Colonic mucosa (tissue), 4 donors: Measurements from ENCODE around the gene INPP4A. TPM values are rescaled to one million over a fixed set of nuclear protein-coding genes. Genes with fewer than 3 reads are reported as not detected.

ENCODE experiments used
- DNase-seq: peaks from one replicate; pipeline ENCODE4 v3.0.0-alpha.2; 2020
- H3K27ac ChIP-seq: fragments of 200-600 bp; one replicate; pipeline ENCODE4 v1.8.0; 2021
- H3K27me3 ChIP-seq: fragments of 200-600 bp; one replicate; pipeline ENCODE4 v1.8.0; 2021
- H3K36me3 ChIP-seq: fragments of 200-600 bp; one replicate; pipeline ENCODE4 v1.8.0; 2021
- H3K4me1 ChIP-seq: fragments of 200-600 bp; one replicate; pipeline ENCODE4 v1.8.0; 2021; ENCODE audit warnings: mild to moderate bottlenecking
- H3K4me3 ChIP-seq: fragments of 200-600 bp; one replicate; pipeline ENCODE4 v1.8.0; 2021
- H3K9ac ChIP-seq, 2 donors: one replicate each; pipeline ENCODE4 v1.7.0; 2013; ENCODE audit warnings: control low read depth in 2 of 2, low read depth in 2 of 2, low read length in 2 of 2
- H3K9me3 ChIP-seq: fragments of 200-600 bp; one replicate; pipeline ENCODE4 v1.8.0; 2021
- intact Hi-C: fragments of 100-400 bp; cut with DNase I; formaldehyde crosslinking; loops from one replicate; pipeline ENCODE4 v1.14.1; 2022
- total RNA-seq, 2 donors: library from RNA; stranded (reverse); fragmentation: NEBNext Ultra II Directional in 1 of 2; extraction: Animal tissue kit (Norgen Biotek cat#: 25700) in 1 of 2; gene quantifications; one replicate each; pipeline ENCODE4 v1.2.1, GENCODE V29; 2021
- TF ChIP-seq, protein P1 (sequence below): fragments of 200-600 bp; IDR thresholded peaks from one replicate; pipeline ENCODE4 v1.8.0; 2022; ENCODE audit warnings: antibody characterized with exemption, mild to moderate bottlenecking
- donor health status: healthy.
- donor health status: DM: no; HTN: no; CAD: no.
- donor health status: DM: no; HTN: no; CAD: no.

Gene INPP4A
- total RNA-seq, 2 donors from 2014 or later: 11.5 to 17.9 TPM

DNA sequence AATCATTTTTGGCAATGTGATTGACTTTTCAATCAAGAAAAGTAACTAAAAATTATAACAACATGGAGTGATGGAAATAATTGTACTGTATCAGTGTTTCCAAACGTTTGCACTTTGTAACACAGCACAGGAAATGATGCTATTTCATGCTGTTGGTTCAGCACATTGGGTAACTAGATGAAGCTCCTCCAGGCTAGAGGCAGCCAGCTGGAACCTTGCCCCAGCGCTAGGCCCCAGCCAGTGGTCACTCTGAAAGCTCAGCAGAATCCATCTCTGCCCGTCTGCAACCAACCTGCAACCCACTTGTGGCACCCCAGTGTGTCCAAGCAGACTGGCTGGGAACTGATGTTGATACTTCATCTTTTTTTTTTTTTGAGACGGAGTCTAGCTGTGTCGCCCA lies 179.0 kb downstream of the INPP4A start:
- no peaks in the 10 kb centered on the region for H3K4me1 ChIP-seq
- H3K36me3 ChIP-seq: no peaks in the 10 kb centered on the region
- intact Hi-C loops: no loop called here
- H3K9me3 ChIP-seq: no peaks in the 10 kb centered on the region
- H3K4me3 ChIP-seq: no peak overlapping the region
- no peak overlapping the region for H3K27ac ChIP-seq
- no peak overlapping the region for H3K9ac ChIP-seq
- no peak for DNase-seq
- TF ChIP-seq, protein P1, sequence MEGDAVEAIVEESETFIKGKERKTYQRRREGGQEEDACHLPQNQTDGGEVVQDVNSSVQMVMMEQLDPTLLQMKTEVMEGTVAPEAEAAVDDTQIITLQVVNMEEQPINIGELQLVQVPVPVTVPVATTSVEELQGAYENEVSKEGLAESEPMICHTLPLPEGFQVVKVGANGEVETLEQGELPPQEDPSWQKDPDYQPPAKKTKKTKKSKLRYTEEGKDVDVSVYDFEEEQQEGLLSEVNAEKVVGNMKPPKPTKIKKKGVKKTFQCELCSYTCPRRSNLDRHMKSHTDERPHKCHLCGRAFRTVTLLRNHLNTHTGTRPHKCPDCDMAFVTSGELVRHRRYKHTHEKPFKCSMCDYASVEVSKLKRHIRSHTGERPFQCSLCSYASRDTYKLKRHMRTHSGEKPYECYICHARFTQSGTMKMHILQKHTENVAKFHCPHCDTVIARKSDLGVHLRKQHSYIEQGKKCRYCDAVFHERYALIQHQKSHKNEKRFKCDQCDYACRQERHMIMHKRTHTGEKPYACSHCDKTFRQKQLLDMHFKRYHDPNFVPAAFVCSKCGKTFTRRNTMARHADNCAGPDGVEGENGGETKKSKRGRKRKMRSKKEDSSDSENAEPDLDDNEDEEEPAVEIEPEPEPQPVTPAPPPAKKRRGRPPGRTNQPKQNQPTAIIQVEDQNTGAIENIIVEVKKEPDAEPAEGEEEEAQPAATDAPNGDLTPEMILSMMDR: no peak
- H3K27me3 ChIP-seq: no peaks in the 10 kb centered on the region

DNA sequence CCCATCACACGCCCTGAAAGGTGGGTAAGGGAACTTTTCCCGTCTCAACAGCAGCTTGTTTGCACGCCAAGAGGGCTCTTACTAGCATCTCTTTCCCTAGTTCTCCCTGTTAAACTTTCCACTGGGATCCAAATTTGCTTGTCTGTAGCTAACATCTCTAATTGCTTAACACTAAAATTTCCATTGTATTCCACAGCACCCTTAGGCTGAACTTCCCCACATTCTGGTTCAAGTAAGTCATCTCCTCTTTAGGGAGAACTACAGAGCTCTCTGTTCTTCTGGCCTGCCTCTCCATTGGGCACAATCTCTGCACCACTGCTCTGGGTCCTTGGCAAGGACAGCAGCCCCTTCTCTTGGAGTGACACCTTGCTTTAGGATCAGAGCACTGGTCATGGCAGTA lies 187.7 kb downstream of the INPP4A start:
- H3K4me1 ChIP-seq: no peaks in the 10 kb centered on the region
- no peaks in the 10 kb centered on the region for H3K27me3 ChIP-seq
- peaks cover 12% of the 10 kb centered on the region for H3K36me3 ChIP-seq
- TF ChIP-seq, protein P1: no peak
- DNase-seq: no peak
- no peak overlapping the region for H3K27ac ChIP-seq
- intact Hi-C loops: no loop called here
- H3K9me3 ChIP-seq: no peaks in the 10 kb centered on the region
- H3K4me3 ChIP-seq: no peak overlapping the region
- H3K9ac ChIP-seq: no peak overlapping the region

DNA sequence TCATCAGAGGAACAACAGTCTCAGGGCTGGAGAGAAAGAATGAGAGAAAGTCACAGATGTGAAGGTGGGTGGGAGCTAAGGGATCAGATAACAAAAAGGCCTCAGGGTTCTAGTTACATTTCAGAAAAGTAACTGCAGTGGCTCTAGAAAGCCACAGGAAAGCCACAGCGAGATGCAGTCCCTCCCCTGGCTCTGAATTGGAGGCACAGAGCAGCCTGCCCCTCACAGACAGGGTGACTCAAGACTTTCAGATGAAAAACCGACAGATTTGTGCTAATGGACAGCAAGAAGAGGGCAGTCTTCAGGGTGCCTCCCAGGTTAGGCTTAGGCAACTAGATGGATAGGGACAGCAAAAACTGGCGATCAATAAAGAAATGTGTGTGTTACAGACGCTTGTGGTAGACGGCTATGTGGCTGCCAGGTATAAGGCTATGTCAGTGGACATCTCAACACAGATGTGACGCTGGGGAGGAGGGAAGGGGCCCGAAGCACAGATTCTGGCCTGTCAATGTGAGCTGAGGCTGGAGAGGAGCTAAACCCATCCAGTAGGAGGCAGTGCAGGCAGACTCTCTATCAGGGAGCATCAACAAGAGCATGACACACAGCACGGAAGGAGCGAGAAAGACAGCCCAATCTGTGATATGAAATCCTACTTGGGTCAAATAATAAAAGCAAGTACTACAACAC lies 189.9 kb downstream of the INPP4A start:
- no peak for DNase-seq
- Histone ChIP-seq H3K27ac (no peak overlapping the region), H3K4me1 (no peaks in the 10 kb centered on the region), H3K36me3 (peaks cover 12% of the 10 kb centered on the region), H3K27me3 (no peaks in the 10 kb centered on the region), H3K9me3 (no peaks in the 10 kb centered on the region), H3K9ac (no peak overlapping the region), H3K4me3 (no peak overlapping the region)
- intact Hi-C loops: no loop called here
- TF ChIP-seq, protein P1: no peak

DNA sequence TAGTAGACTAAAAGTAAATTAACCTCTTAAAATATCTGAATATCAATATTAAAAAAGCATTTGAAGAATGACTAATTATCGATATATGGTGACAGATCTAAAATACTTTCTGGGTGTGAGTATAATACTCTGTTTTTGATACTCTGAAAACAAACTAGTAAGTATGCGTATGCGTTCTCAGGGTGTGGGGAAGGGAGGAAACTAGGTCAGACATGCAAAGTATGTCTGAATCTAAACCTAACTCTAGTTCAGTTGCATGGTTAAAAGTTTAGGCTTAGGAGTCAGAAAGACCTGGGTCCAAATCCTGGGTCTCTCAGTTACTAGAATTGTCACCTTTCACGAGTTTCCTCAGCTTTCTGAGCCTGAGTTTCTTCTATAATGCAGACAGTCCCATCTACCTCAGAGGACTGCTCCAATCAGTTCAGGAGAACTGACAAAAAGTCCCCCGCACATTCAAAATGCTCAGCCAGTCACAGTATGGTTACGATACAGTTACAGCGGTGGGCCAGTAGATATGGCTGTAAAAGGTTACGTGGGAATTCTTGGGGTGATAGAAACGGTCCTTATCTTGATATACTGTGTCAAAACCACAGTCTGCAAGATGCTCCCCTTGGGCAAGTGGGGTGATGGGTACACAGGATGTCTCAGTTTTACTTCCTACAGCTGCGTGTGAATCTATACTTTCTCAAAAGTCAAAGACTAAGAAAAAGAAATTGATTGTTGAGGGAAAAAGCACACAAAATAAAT lies 192.9 kb downstream of the INPP4A start:
- intact Hi-C loops: no loop called here
- TF ChIP-seq, protein P1: no peak
- no peak for DNase-seq
- H3K27ac ChIP-seq: no peak overlapping the region
- H3K4me3 ChIP-seq: no peak overlapping the region
- no peak overlapping the region for H3K9ac ChIP-seq
- H3K27me3 ChIP-seq: no peaks in the 10 kb centered on the region
- H3K4me1 ChIP-seq: no peaks in the 10 kb centered on the region
- peaks cover 12% of the 10 kb centered on the region for H3K36me3 ChIP-seq
- no peaks in the 10 kb centered on the region for H3K9me3 ChIP-seq

DNA sequence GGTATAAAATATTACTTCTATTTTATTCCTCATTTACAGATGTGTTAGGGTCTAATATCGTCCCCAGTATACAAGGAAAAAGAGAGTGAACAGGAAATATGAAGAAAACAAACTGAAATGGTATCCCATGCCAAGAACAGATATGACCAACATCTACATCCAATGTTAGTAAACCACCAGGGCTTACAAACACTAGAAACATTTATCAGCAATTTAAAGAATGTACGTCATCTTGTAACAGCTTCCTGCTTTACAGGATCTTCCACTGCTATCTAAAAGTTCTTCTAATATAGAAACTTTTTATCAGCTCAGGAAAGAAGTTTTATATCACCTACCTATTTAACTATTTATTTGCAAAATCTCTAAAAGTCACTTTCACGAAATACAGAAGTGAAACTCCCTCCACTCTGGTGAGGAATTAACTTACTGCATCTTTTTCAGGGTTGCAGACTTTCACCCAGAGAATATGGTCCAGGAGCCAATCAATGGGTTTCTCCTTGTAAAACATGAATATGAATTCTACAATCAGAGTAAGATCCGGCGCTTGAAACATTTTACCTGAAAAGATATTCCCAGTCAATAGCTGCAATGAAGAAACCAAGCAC lies 198.9 kb downstream of the INPP4A start:
- H3K27ac ChIP-seq: no peak overlapping the region
- intact Hi-C loops: loop anchor here (10.0 kb wide), 1 partner anchor 421 kb away; no protein-coding TSS in a partner anchor

More for the DNA sequence above, 198.9 kb downstream of the INPP4A start:
- Histone ChIP-seq H3K4me1 (no peaks in the 10 kb centered on the region), H3K9ac (no peak overlapping the region), H3K4me3 (no peak overlapping the region), H3K27me3 (no peaks in the 10 kb centered on the region), H3K9me3 (no peaks in the 10 kb centered on the region), H3K36me3 (no peaks in the 10 kb centered on the region)
- TF ChIP-seq, protein P1: no peak
- DNase-seq: no peak

Other genes with a start within 250 kb of the INPP4A start
- under 1 TPM; 0.20 to 0.35 TPM for gene CNGA3, start 98.4 kb upstream of the INPP4A start, total RNA-seq
- gene COA5, start 163.7 kb downstream of the INPP4A start, total RNA-seq: 10 to 100 TPM; 23.5 to 27.1 TPM
- 10 to 100 TPM; 29.9 to 30.8 TPM for gene UNC50, start 163.7 kb downstream of the INPP4A start, total RNA-seq